GM12801 (cell line): ENCODE measurements around the gene PDCD11.

Source experiments
- TF ChIP-seq, protein P1 (sequence below): IDR thresholded peaks from one replicate; pipeline ENCODE4 v1.5.1; 2011; ENCODE audit warnings: control low read depth; ENCODE audit not compliant: insufficient read length; ENCODE audit errors: extremely low read depth

PDCD11 gene

DNA sequence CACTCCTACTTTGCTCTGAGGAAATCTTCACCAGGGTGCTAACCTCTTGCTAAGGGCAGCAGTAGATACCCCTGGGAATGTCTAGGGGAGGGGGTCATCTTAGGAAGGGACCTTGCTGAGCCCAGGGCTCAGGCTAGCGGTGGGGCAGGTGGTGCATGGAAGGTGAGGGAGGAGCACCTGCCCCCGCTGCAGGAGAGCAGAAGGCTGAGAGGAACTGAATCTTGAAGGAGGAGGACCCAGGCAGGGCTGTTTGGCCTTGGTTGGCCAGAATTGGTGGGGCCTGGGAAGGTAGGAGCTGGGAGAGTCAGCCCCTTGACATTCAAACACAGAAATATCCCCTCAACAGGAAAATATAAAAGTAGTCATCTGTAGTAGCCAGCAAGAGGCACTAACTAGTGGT lies 75.6 kb downstream of the PDCD11 start:
- TF ChIP-seq, protein P1, sequence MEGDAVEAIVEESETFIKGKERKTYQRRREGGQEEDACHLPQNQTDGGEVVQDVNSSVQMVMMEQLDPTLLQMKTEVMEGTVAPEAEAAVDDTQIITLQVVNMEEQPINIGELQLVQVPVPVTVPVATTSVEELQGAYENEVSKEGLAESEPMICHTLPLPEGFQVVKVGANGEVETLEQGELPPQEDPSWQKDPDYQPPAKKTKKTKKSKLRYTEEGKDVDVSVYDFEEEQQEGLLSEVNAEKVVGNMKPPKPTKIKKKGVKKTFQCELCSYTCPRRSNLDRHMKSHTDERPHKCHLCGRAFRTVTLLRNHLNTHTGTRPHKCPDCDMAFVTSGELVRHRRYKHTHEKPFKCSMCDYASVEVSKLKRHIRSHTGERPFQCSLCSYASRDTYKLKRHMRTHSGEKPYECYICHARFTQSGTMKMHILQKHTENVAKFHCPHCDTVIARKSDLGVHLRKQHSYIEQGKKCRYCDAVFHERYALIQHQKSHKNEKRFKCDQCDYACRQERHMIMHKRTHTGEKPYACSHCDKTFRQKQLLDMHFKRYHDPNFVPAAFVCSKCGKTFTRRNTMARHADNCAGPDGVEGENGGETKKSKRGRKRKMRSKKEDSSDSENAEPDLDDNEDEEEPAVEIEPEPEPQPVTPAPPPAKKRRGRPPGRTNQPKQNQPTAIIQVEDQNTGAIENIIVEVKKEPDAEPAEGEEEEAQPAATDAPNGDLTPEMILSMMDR, result no peak

DNA sequence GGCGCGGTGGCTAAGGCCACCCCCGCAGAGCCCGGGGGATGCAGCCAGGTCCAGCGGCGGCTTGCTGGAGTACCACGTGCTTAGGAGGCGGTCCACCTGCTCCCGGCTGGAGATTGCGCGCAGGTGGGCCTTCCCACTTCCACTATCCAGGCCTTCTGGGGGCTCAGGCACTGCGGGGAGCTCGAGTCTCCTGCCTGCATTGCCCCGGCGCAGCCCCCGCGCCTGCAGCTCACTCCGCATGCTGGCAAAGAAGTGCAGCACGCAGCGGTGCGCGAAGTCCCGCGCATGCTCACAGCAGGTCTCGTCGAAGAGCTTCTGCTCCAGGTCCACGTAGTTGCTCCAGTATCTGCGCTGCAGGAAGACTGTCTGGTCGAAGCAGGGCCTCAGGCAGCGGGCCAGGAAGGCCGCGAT lies 76.8 kb downstream of the PDCD11 start:
- TF ChIP-seq, protein P1, result no peak

DNA sequence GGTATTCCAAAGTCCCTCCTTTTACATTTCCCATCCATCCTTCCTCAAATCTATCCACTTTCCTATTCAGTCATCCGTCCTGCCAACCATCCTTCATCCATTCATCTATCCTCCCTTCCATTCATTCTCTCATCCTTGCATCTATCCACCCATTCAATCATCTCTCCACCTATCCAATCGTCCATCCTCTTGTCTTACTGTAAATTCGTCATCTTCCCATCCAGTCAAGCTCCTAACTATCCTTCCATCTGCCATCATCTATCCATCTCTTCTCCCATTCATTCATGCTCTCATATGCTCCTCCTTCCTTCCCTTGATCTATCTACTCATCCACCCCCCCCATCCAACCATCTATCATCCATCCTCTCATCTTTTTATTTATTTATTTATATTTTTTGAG lies 77.7 kb downstream of the PDCD11 start:
- TF ChIP-seq, protein P1, result no peak

DNA sequence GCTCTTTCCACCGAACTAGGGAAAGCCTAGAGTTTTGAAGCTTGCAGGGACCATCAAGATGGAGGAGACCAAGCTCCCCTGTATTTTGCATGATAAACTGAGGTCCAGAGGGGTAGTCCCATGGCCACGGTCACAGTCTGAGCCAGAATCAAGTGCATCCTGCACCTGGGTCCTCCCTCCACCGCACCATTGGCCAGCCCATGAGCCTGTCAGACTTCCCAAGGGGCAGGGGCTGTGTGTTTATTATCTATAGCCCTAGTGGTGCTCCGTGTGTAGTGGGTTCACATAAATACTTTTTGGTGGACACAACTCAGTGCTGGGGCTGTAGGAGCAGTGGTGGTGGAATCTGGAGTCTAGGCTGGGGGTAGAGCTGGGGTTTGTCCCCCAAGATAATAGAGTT lies 79.0 kb downstream of the PDCD11 start:
- TF ChIP-seq, protein P1, result no peak

DNA sequence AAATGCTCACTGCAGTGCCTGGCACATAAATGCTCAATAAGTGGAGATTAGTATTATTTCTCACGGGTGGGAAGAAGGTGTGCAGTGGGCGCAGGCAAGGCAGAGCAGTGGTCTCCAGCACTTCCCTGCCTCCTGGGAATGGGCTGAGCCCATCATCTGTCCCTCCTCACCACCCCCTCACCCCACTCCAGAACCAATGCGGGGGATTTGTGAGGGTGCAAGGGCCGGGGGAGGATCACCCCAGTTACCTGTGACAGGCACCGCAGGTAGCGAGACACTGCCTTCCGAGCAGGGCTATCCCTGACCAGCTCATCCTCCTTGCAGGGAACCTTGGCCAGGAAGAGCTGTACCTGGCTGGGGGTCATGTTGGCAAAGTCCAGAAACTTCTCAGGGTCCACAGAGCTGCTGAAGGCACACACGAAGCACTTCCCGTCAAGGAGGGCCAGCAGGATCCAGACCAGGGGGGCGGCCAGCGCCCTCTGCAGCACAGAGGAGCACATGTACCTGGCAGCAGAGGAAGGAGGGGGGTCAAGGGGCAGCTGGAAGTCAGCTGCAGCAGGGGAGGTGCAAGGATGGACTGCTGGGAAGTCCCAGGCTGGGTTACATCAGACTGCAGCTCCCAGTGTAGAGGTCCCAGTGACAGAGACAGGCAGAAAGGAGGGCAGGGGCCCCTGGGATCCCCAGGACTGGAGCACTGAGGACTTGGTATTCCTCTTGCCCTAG lies 79.8 kb downstream of the PDCD11 start:
- TF ChIP-seq, protein P1, result no peak

DNA sequence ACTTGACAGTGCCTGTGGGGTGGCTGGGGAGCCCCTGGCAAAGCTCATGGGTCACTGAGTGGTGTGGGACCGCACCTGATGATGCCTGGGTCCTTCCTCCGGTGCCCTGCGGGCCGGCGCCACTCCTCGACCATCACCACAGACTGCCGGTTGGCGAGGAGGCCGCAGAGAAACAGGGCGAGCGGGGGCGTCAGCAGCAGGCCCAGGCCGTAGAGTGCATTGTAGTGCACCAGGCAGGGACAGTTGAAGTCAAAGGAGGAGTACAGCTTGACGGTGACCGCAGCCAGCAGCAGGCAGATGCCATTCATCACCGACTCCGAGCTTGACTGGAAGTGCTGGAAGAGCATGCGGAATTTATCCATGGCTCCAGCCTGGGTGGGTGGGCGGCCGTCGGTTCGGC lies 82.2 kb downstream of the PDCD11 start:
- TF ChIP-seq, protein P1, result no peak

DNA sequence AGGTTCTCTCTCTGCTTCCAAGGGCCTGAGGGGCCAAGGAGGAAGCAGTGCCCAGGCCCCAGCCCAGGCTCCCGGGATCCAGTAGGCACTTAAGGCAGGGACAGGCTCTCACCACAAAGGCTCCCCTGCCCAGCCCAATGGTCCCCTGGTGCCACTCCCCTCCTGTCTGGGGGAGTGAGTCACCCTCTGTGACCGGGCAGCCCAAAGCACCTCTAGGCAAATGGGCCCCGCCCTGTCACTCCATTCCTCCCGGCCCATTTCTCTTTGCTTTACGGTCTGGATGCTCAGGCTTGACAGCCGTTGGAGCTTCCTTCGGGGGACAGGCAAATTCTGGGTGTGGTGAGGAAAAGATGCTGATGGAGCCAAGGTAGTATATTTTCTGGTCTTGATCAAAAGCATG lies 82.7 kb downstream of the PDCD11 start, which contains the start of gene CALHM3:
Gene CALHM3 (minus strand): TSS at position 106 of the 400 bp plus-strand sequence. CDS start 208 bp downstream, outside the sequence.
- TF ChIP-seq, protein P1, result no peak

DNA sequence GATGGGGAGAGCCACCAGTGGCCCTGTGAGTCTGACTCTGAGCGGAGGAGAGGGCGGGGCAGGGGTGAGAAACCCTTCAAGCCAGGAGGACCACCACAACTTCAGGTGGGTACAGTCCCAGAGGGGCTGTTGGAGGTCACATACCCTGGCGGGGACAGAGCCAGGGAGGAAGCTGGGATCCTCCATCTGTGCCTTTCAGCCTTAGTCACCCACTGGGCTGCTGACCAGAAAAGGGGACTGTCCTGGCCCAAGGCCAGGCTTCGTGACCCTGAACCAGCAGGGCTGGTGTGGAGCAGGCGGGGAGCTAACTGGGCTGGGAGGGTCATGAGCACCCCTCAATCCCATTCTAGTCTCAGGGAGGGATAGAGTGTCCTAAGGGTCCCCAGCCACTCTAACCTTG lies 84.1 kb downstream of the PDCD11 start:
- TF ChIP-seq, protein P1, result no peak
